HepG2 (cell line): ENCODE measurements around the gene OBI1. TPM values are rescaled to one million over a fixed set of nuclear protein-coding genes. Genes with fewer than 3 reads are reported as not detected.

Experiments
- ATAC-seq: fragments of 200-7000 bp; cut with Tn5 transposase; 3 replicates; pipeline ENCODE4 v1.9.1; 2020; ENCODE audit warnings: mild to moderate bottlenecking, moderate library complexity
- BruUV-seq: library from RNA; stranded (reverse); fragments of 400-500 nt; replicated peaks from 2 replicates; lab custom pipeline; 2021; lab: Mats Ljungman, UMichigan
- CTCF ChIA-PET: fragments of 300-600 bp; formaldehyde crosslinking; extraction: SDS; loops from one replicate; lab custom pipeline; 2021; ENCODE audit warnings: low total read pairs, inconsistent platforms, low intra/inter-chr PET ratio; lab: Yijun Ruan, JAX
- POLR2A ChIA-PET: fragments of 350-600 bp; sonication (Branson Sonifier 250); formaldehyde crosslinking; loops from one replicate; lab custom pipeline; 2020; ENCODE audit warnings: antibody characterized with exemption, inconsistent platforms; lab: Yijun Ruan, JAX
- DNase-seq: peaks from one replicate; pipeline ENCODE4 v3.0.0-alpha.2; 2015; ENCODE audit warnings: low spot score
- FAIRE-seq: peaks from 3 replicates; lab custom pipeline; 2011; peaks lifted over from hg19 to GRCh38; lab: Jason Lieb, UNC
- H2AFZ ChIP-seq: one replicate; pipeline ENCODE4 v1.6.1; 2011; ENCODE audit warnings: low read length, inconsistent platforms
- H3K27ac ChIP-seq: fragments of 300-600 bp; 3 replicates; pipeline ENCODE4 v1.8.0; 2011; ENCODE audit warnings: mixed run types, mild to moderate bottlenecking, mixed read lengths, low read length, inconsistent platforms; ENCODE audit not compliant: insufficient read depth; ENCODE audit errors: extremely low read length
- H3K27me3 ChIP-seq, 2 experiments: fragments of 200-600 bp in 1 of 2; 2 replicates in 1 of 2; 3 replicates in 1 of 2; pipeline versions ENCODE4 v1.6.0 to v1.8.0; 2011; ENCODE audit warnings: low read length in 2 of 2, mild to moderate bottlenecking in 2 of 2, moderate library complexity in 2 of 2, inconsistent platforms in 1 of 2; ENCODE audit not compliant: insufficient read depth in 2 of 2, control insufficient read depth in 1 of 2
- H3K36me3 ChIP-seq, 2 experiments: fragments of 200-600 bp in 1 of 2; replicated peaks in 1 of 2; 2 replicates in 1 of 2; 3 replicates in 1 of 2; pipeline versions ENCODE4 v1.5.1 to v1.8.0; 2011; ENCODE audit warnings: low read length in 2 of 2, inconsistent platforms in 1 of 2; ENCODE audit not compliant: insufficient read depth in 2 of 2, control insufficient read depth in 1 of 2
- H3K4me1 ChIP-seq: 2 replicates; pipeline ENCODE4 v1.5.1; 2012; ENCODE audit warnings: low read length, inconsistent platforms; ENCODE audit not compliant: insufficient read depth
- H3K4me2 ChIP-seq: 2 replicates; pipeline ENCODE4 v1.6.0; 2011; ENCODE audit warnings: low read depth, low read length, inconsistent platforms
- H3K4me3 ChIP-seq, 3 experiments: fragments of 200-600 bp in 1 of 3; sonication (generic), shearing (Covaris generic) in 1 of 3; replicated peaks in 1 of 3; 2 replicates each; pipeline ENCODE4 v1.5.1; 2011 to 2016; ENCODE audit warnings: low read length in 3 of 3, inconsistent platforms in 2 of 3, low read depth in 2 of 3, mild to moderate bottlenecking in 2 of 3, control low read depth in 1 of 3, mixed read lengths in 1 of 3; ENCODE audit not compliant: insufficient read depth in 1 of 3
- H3K79me2 ChIP-seq: one replicate; pipeline ENCODE4 v1.6.1; 2011; ENCODE audit warnings: low read length, inconsistent platforms; ENCODE audit not compliant: insufficient read depth
- H3K9ac ChIP-seq: 2 replicates; pipeline ENCODE4 v1.6.0; 2011; ENCODE audit warnings: mild to moderate bottlenecking, low read depth, low read length, inconsistent platforms; ENCODE audit not compliant: insufficient read depth
- H3K9me3 ChIP-seq: 2 replicates; pipeline ENCODE4 v1.5.1; 2012; ENCODE audit warnings: mild to moderate bottlenecking, low read length
- H4K20me1 ChIP-seq: 2 replicates; pipeline ENCODE4 v1.6.0; 2011; ENCODE audit warnings: inconsistent platforms, mild to moderate bottlenecking, low read length, moderate library complexity; ENCODE audit not compliant: insufficient read depth
- CCDC6 ChIP-seq: sonication (generic); formaldehyde crosslinking; IDR thresholded peaks from 2 replicates; pipeline ENCODE4 v1.8.1; 2022; ENCODE audit warnings: mild to moderate bottlenecking, missing genetic modification reagents, moderate library complexity
- CHCHD3 ChIP-seq: sonication (generic); formaldehyde crosslinking; IDR thresholded peaks from 2 replicates; pipeline ENCODE4 v1.8.0; 2022; ENCODE audit warnings: mild to moderate bottlenecking, missing genetic modification reagents, moderate library complexity
- MTF2 ChIP-seq: sonication (generic); formaldehyde crosslinking; IDR thresholded peaks from 2 replicates; pipeline ENCODE4 v1.5.0; 2020; ENCODE audit warnings: missing genetic modification reagents, borderline replicate concordance
- SCMH1 ChIP-seq: sonication (generic); formaldehyde crosslinking; IDR thresholded peaks from 2 replicates; pipeline ENCODE4 v1.9.0; 2021; ENCODE audit warnings: missing genetic modification reagents, mild to moderate bottlenecking, borderline replicate concordance
- ZNF331 ChIP-seq: sonication (generic); formaldehyde crosslinking; IDR thresholded peaks from 2 replicates; pipeline ENCODE4 v1.4.0; 2020; ENCODE audit warnings: missing genetic modification reagents
- WGBS: methylation state at CpG from one replicate; pipeline ENCODE4 v1.1.6; 2017; ENCODE audit warnings: low lambda C conversion rate; 5-methylcytosine and 5-hydroxymethylcytosine counted together
- in situ Hi-C: cut with HindIII; loops from 2 replicates; pipeline ENCODE4 v1.10.0; 2017; ENCODE audit warnings: low pct_unique_long_range_greater_than_20kb; ENCODE audit not compliant: extremely low pct_ligation_motif_present
- intact Hi-C: fragments of 100-400 bp; cut with micrococcal nuclease; formaldehyde crosslinking; loops from one replicate; pipeline ENCODE4 v1.10.0; 2022; ENCODE audit not compliant: unreplicated experiment
- polyA plus RNA-seq, 8 experiments: library from polyadenylated mRNA; depleted of rRNA in 3 of 8; stranded (reverse) in 7 of 8; unstranded in 1 of 8; fragments of >200 nt; fragmentation: Illumina TruSeq in 4 of 8; extraction: Trizol in 4 of 8; gene quantifications; 2 replicates each; pipeline versions ENCODE4 v1.2.1 to v1.2.3, GENCODE V29; 2011 to 2016; ENCODE audit warnings: low read depth in 4 of 8, missing spikeins in 1 of 8, mixed read lengths in 1 of 8; ENCODE audit not compliant: insufficient read depth in 1 of 8
- total RNA-seq, 5 experiments: library from RNA; depleted of rRNA; stranded (reverse); fragments of >200 nt; fragmentation: Illumina TruSeq; extraction: Trizol; gene quantifications; 2 replicates each; pipeline ENCODE4 v1.2.3, GENCODE V29; 2016; ENCODE audit warnings: low read depth in 1 of 5
- TF ChIP-seq, protein P1 (sequence below): sonication (generic); formaldehyde crosslinking; IDR thresholded peaks from 2 replicates; pipeline ENCODE4 v1.4.0; 2020; ENCODE audit warnings: missing genetic modification reagents

Gene OBI1
- total and polyA plus RNA-seq, 2 of the 13 experiments (the other 11 are each of a cell fraction or from before 2014, with no cell fraction given) = 7.8 to 23.5 TPM

DNA sequence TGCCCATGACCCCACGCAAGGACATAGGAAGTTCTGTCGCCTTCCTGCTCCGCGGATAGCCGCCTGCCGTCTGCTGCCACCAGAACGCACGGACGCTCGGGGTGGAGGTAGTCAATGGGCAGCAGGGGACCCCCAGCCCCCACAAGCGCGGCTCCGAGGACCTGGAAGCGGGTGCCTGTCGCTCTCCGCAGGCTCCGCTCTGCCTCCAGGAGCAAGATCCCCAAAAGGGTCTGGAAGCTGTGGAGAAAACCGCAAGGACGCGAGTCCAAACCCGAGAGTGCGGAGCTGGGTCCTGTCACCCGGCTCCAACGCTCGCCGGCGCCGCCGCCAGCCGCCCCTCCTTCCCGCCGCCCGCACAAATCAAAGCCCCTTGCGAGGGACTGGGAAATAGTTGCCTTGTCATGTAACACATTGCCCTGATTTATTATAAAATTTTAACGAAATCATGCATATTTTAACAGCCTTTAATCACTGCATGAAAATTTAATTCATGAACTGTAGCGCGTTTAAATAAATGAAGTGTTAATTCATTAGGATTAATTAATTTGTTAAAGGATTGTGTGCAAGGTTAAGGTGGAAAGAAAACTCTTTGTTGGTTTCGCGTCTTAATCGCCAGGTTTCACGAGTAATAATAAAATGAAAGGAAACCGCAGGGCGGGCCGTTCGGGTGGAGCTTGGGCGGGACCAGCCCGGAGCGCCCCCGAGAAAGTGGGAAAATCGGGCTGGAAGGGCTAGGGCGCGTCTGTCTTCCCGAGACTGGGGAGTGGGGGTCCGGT is 50.1 kb downstream of the OBI1 start (continued):
- TF ChIP-seq, protein P1, sequence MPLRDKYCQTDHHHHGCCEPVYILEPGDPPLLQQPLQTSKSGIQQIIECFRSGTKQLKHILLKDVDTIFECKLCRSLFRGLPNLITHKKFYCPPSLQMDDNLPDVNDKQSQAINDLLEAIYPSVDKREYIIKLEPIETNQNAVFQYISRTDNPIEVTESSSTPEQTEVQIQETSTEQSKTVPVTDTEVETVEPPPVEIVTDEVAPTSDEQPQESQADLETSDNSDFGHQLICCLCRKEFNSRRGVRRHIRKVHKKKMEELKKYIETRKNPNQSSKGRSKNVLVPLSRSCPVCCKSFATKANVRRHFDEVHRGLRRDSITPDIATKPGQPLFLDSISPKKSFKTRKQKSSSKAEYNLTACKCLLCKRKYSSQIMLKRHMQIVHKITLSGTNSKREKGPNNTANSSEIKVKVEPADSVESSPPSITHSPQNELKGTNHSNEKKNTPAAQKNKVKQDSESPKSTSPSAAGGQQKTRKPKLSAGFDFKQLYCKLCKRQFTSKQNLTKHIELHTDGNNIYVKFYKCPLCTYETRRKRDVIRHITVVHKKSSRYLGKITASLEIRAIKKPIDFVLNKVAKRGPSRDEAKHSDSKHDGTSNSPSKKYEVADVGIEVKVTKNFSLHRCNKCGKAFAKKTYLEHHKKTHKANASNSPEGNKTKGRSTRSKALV = peak; percentile 59; the same call in 1 of the 2 replicates
- TF ChIP-seq MTF2 (peak; percentile 50; the same call in 1 of the 2 replicates), SCMH1 (CRISPR knock-in tag) (0 out of 2 replicates have a peak, but pooled peaks have one; percentile 52), CCDC6 (no peak), ZNF331 (CRISPR knock-in tag) (no peak)
- TF ChIP-seq, all 625 proteins: peak for 9

DNA sequence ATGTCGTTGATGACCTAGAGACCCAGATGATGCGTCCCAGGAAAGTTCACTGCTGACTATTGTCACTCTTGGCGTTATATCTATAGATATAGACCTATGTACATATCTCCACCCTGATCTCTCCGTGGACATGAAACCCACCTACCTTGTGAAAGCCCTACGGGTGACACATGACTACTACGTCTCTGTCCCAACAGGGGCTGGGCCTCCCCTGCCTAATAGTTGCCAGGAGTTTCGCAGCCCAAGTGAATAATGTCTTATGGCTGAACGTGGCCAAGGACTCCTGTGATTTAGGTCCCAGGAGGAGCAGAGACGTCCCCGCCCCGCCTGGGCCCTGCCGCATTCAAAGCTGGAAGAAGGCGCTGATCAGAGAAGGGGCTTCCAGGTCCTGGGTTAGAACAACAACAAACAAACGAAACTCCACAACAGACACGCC is 50.7 kb downstream of the OBI1 start:
- 32% methylated on average over 8 of the region's 15 CpGs for WGBS
- H2AFZ ChIP-seq = no peak overlapping the region

More for the DNA sequence above, 50.7 kb downstream of the OBI1 start:
- Histone ChIP-seq H3K9me3 (no peaks in the 10 kb centered on the region), H3K79me2 (no peaks in the 10 kb centered on the region), H3K4me1 (peaks cover 37% of the 10 kb centered on the region), H3K27me3 (peaks cover 3 to 66% of the 10 kb centered on the region in 2 experiments), H3K36me3 (no peaks in the 10 kb centered on the region), H3K9ac (no peak overlapping the region), H3K27ac (no peak overlapping the region), H4K20me1 (no peaks in the 10 kb centered on the region; the same call in 1 of the 2 replicates), H3K4me3 (peak overlapping the region in 2 of 3 experiments; percentile 58 to 69; a peak in 3 of 6 replicates)
- intact Hi-C loops = loop anchor here (2.0 kb wide), 1 partner anchor 39 kb away; no protein-coding TSS in a partner anchor
- DNase-seq (no peak), ATAC-seq (no peak)
- ChIA-PET POLR2A (no interaction called here), CTCF (no interaction called here)
- in situ Hi-C loops = no loop called here
- TF ChIP-seq, protein P1 = 0 out of 2 replicates have a peak, but pooled peaks have one; percentile 4
- no peak for TF ChIP-seq CHCHD3 (CRISPR knock-in tag)
- TF ChIP-seq, all 625 proteins: peak for 1
- peak overlapping the region; percentile 88 for H3K4me2 ChIP-seq
- FAIRE-seq = no peak
- no TSS peak for BruUV-seq
